ENCODE results near the gene IL21.

IL21 gene
- long read RNA-seq, result 0 reads

GRCh38 chr4:122621016-122621507, at the start of gene IL21:
IL21 (minus strand) TSS chr4:122621066; CDS start chr4:122621011, 55 bp downstream.
- no peaks in the 10 kb centered on the region for H3K27me3 ChIP-seq (ENCODE audit: insufficient read depth, poor library complexity, severe bottlenecking)
- no peak within 1 kb of the TSS for H3K27ac ChIP-seq (replicated peaks)
- no peak within 1 kb of the TSS for H3K4me3 ChIP-seq (replicated peaks; ENCODE audit: insufficient read depth, low read length)
- TF ChIP-seq SPI1 (IDR thresholded peaks at IDR 0.05; ENCODE audit: borderline replicate concordance, low read depth) (no peak), CTCF (IDR thresholded peaks at IDR 0.05; ENCODE audit: insufficient read depth, low read length) (no peak), POLR2AphosphoS5 (IDR thresholded peaks at IDR 0.05; ENCODE audit: low read depth) (no peak), GABPA (IDR thresholded peaks at IDR 0.05; ENCODE audit: low read depth) (no peak)
- TF ChIP-seq, protein P1, sequence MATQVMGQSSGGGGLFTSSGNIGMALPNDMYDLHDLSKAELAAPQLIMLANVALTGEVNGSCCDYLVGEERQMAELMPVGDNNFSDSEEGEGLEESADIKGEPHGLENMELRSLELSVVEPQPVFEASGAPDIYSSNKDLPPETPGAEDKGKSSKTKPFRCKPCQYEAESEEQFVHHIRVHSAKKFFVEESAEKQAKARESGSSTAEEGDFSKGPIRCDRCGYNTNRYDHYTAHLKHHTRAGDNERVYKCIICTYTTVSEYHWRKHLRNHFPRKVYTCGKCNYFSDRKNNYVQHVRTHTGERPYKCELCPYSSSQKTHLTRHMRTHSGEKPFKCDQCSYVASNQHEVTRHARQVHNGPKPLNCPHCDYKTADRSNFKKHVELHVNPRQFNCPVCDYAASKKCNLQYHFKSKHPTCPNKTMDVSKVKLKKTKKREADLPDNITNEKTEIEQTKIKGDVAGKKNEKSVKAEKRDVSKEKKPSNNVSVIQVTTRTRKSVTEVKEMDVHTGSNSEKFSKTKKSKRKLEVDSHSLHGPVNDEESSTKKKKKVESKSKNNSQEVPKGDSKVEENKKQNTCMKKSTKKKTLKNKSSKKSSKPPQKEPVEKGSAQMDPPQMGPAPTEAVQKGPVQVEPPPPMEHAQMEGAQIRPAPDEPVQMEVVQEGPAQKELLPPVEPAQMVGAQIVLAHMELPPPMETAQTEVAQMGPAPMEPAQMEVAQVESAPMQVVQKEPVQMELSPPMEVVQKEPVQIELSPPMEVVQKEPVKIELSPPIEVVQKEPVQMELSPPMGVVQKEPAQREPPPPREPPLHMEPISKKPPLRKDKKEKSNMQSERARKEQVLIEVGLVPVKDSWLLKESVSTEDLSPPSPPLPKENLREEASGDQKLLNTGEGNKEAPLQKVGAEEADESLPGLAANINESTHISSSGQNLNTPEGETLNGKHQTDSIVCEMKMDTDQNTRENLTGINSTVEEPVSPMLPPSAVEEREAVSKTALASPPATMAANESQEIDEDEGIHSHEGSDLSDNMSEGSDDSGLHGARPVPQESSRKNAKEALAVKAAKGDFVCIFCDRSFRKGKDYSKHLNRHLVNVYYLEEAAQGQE (IDR thresholded peaks at IDR 0.05; ENCODE audit: insufficient replicate concordance, low read depth), result no peak
- no peak for DNase-seq (ENCODE audit: low read depth in 1 of 2, low spot score in 1 of 2)

- Histone ChIP-seq H3K27ac (replicated peaks) (no peak overlapping the region), H3K4me3 (replicated peaks; ENCODE audit: insufficient read depth, low read length) (no peak overlapping the region), H3K27me3 (ENCODE audit: insufficient read depth, poor library complexity, severe bottlenecking) (no peaks in the 10 kb centered on the region)
- DNase-seq (ENCODE audit: low read depth in 1 of 2, low spot score in 1 of 2), result no peak
- TF ChIP-seq CTCF (IDR thresholded peaks at IDR 0.05; ENCODE audit: insufficient read depth, low read length), result no peak
- TF ChIP-seq POLR2AphosphoS5 (IDR thresholded peaks at IDR 0.05; ENCODE audit: low read depth), result no peak
- TF ChIP-seq, protein P1 (IDR thresholded peaks at IDR 0.05; ENCODE audit: insufficient replicate concordance, low read depth), result no peak
- TF ChIP-seq GABPA (IDR thresholded peaks at IDR 0.05; ENCODE audit: low read depth), result no peak
- no peak for TF ChIP-seq SPI1 (IDR thresholded peaks at IDR 0.05; ENCODE audit: borderline replicate concordance, low read depth)
These were observed 49.3 kb upstream of the IL21 start for GRCh38 chr4:122669911-122670738.

- no peak for DNase-seq (ENCODE audit: low read depth in 1 of 2, low spot score in 1 of 2)
- Histone ChIP-seq H3K4me3 (replicated peaks; ENCODE audit: insufficient read depth, low read length) (no peak overlapping the region), H3K27ac (replicated peaks) (no peak overlapping the region), H3K27me3 (ENCODE audit: insufficient read depth, poor library complexity, severe bottlenecking) (no peaks in the 10 kb centered on the region)
- no peak for TF ChIP-seq SPI1 (IDR thresholded peaks at IDR 0.05; ENCODE audit: borderline replicate concordance, low read depth)
- TF ChIP-seq POLR2AphosphoS5 (IDR thresholded peaks at IDR 0.05; ENCODE audit: low read depth), result no peak
- TF ChIP-seq CTCF (IDR thresholded peaks at IDR 0.05; ENCODE audit: insufficient read depth, low read length), result no peak
- TF ChIP-seq GABPA (IDR thresholded peaks at IDR 0.05; ENCODE audit: low read depth), result no peak
- TF ChIP-seq, protein P1 (IDR thresholded peaks at IDR 0.05; ENCODE audit: insufficient replicate concordance, low read depth), result no peak
These were observed 47.4 kb upstream of the IL21 start for GRCh38 chr4:122668241-122668640.
